H1 (cell line): ENCODE results near the gene TSGA10IP. TPM values are rescaled to one million over a fixed set of nuclear protein-coding genes. Genes with fewer than 3 reads are reported as not detected.

Source experiments
- BACH1 ChIP-seq: IDR thresholded peaks from 2 replicates; pipeline ENCODE4 v1.6.1; 2012; ENCODE audit warnings: low read length, improper control_type of control experiment
- PHF8 ChIP-seq: fragments of 200-600 bp; sonication (generic); conservative IDR thresholded peaks from 2 replicates; pipeline ENCODE4 v1.7.1; 2012; ENCODE audit warnings: low read depth, mild to moderate bottlenecking, inconsistent platforms, low read length, moderate library complexity
- RAD21 ChIP-seq, 2 experiments: IDR thresholded peaks in 1 of 2; conservative IDR thresholded peaks in 1 of 2; 2 replicates each; pipeline ENCODE4 v1.6.1; 2011; ENCODE audit warnings: low read depth in 2 of 2, low read length in 2 of 2, improper control_type of control experiment in 1 of 2, inconsistent platforms in 1 of 2, mild to moderate bottlenecking in 1 of 2, moderate library complexity in 1 of 2
- polyA plus RNA-seq, 7 experiments: library from polyadenylated mRNA; depleted of rRNA in 3 of 7; stranded (reverse) in 5 of 7; unstranded in 2 of 7; fragments of >200 nt in 5 of 7; fragments of 200-250 nt in 2 of 7; gene quantifications; 1 replicate in 5 of 7; 2 replicates in 1 of 7; 4 replicates in 1 of 7; pipeline versions ENCODE4 v1.2.1 to v1.2.3, GENCODE V29; 2011 to 2013; ENCODE audit warnings: missing spikeins in 2 of 7, mixed read lengths in 2 of 7
- total RNA-seq: library from RNA; stranded (reverse); fragmentation: NEBNext Ultra II Directional; extraction: Animal tissue kit (Norgen Biotek cat#: 25700); gene quantifications from 2 replicates; pipeline ENCODE4 v1.2.1, GENCODE V29; 2021

The TSGA10IP gene
- total and polyA plus RNA-seq, 2 of the 8 experiments (the other 6 are each of a cell fraction or from before 2014, with no cell fraction given): 1.9 to 6.0 TPM

DNA sequence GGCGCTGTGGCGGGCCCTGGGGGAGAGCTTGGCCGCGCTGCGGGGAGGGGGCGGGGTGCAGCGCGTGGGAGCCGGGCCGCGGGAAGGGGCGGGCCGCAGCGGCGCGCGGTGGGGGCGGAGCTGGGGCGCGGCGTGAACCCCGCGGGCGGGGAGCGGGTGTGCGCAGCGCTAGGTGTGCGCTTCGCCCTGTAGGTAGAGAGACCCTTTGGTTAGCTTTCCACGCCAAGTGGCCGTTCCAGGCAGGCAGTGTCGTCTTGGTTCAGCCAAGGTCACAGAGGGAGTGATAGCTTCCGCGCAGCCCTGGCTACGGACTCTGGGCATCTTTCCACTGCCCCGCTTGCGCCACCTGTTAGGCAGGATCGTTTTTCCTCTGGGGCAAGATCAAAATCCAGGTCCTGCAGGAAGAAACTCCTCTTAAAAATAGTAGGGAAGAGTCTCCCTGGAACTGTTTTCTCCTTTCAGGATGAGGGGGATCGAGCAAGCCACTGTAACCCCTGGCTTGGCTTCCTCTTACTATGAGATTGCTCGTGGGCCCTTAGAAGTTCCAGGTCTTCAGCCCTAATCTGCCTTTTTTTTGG, 57.5 kb downstream of the TSGA10IP start (continued):
- 0 out of 2 replicates have a peak, but pooled peaks have one; percentile 4 for TF ChIP-seq BACH1
- peak; percentile 16; the same call in 1 of the 2 replicates for TF ChIP-seq PHF8
- no peak for TF ChIP-seq RAD21 (IDR thresholded peaks at IDR 0.05 in 1 of 2, conservative IDR thresholded peaks at IDR 0.05 in 1 of 2; ENCODE audit: low read depth in 2 of 2, low read length in 2 of 2)
